NT2/D1 (cell line): ENCODE measurements around the gene TINCR.
"Not testable (repeated sequence)": the region's sequence is repeated elsewhere in the genome, so short reads cannot be mapped to it uniquely, and the experiment has no call there.

ENCODE experiments used
- DNase-seq: peaks from one replicate; pipeline ENCODE4 v3.0.0-alpha.2; 2011; ENCODE audit warnings: low read depth, low spot score
- H3K27me3 ChIP-seq: 2 replicates; pipeline ENCODE4 v1.6.0; 2011; ENCODE audit warnings: mild to moderate bottlenecking; ENCODE audit not compliant: insufficient read length, insufficient read depth
- H3K36me3 ChIP-seq: 2 replicates; pipeline ENCODE4 v1.6.1; 2011; ENCODE audit warnings: mild to moderate bottlenecking, low read length, mixed read lengths; ENCODE audit not compliant: insufficient read depth, insufficient read length
- H3K4me1 ChIP-seq: 2 replicates; pipeline ENCODE4 v1.5.1; 2011; ENCODE audit not compliant: insufficient read depth, insufficient read length
- H3K4me3 ChIP-seq: 2 replicates; pipeline ENCODE4 v1.5.1; 2011; ENCODE audit warnings: low read depth; ENCODE audit not compliant: insufficient read length
- H3K9ac ChIP-seq: 2 replicates; pipeline ENCODE4 v1.6.0; 2011; ENCODE audit warnings: low read depth; ENCODE audit not compliant: insufficient read length
- H3K9me3 ChIP-seq: 2 replicates; pipeline ENCODE4 v1.5.1; 2011; ENCODE audit warnings: mild to moderate bottlenecking, low read length; ENCODE audit not compliant: insufficient read depth
- SUZ12 ChIP-seq: IDR thresholded peaks from 2 replicates; pipeline ENCODE4 v1.6.1; 2011; ENCODE audit not compliant: insufficient read length, insufficient read depth; ENCODE audit errors: extremely low read depth
- YY1 ChIP-seq: IDR thresholded peaks from 2 replicates; pipeline ENCODE4 v1.6.1; 2011; ENCODE audit not compliant: insufficient read length, insufficient read depth
- ZNF274 ChIP-seq: IDR thresholded peaks from 2 replicates; pipeline ENCODE4 v1.6.1; 2011; ENCODE audit warnings: mild to moderate bottlenecking, low read depth, low read length

TINCR gene

GRCh38 chr19:5567360-5567969 lies at the start of gene TINCR:
TINCR (minus strand) TSS chr19:5567953.
- TF ChIP-seq YY1 (no peak), ZNF274 (no peak), SUZ12 (no peak)
- peak within 1 kb of the TSS; percentile 65 for H3K4me3 ChIP-seq
- H3K27me3 ChIP-seq, result peaks cover 5% of the 10 kb centered on the region
- DNase-seq, result no peak
- H3K4me1 ChIP-seq, result peaks cover 8% of the 10 kb centered on the region
- H3K36me3 ChIP-seq, result no peaks in the 10 kb centered on the region
- H3K9me3 ChIP-seq, result peaks cover 7% of the 10 kb centered on the region; the same call in 1 of the 2 replicates
- peak within 1 kb of the TSS; percentile 86 for H3K9ac ChIP-seq

- Histone ChIP-seq H3K9me3 (no peaks in the 10 kb centered on the region), H3K4me3 (no peak overlapping the region), H3K9ac (no peak overlapping the region), H3K4me1 (no peaks in the 10 kb centered on the region), H3K36me3 (peaks cover 92% of the 10 kb centered on the region), H3K27me3 (no peaks in the 10 kb centered on the region)
- TF ChIP-seq YY1 (no peak), ZNF274 (no peak), SUZ12 (no peak)
- no peak for DNase-seq
These were observed 49.3 kb upstream of the TINCR start for GRCh38 chr19:5617080-5617479.

- no peaks in the 10 kb centered on the region for H3K9me3 ChIP-seq
- peaks cover 88% of the 10 kb centered on the region for H3K36me3 ChIP-seq
- no peak overlapping the region for H3K4me3 ChIP-seq
- H3K4me1 ChIP-seq, result no peaks in the 10 kb centered on the region
- no peak for DNase-seq
- H3K27me3 ChIP-seq, result no peaks in the 10 kb centered on the region
- H3K9ac ChIP-seq, result no peak overlapping the region
- TF ChIP-seq SUZ12, result no peak
- no peak for TF ChIP-seq ZNF274
- TF ChIP-seq YY1, result no peak
These were observed 48.1 kb upstream of the TINCR start for GRCh38 chr19:5615756-5616327.

GRCh38 chr19:5612891-5613865 lies 45.4 kb upstream of the TINCR start:
- no peak for TF ChIP-seq YY1
- no peak for TF ChIP-seq ZNF274
- TF ChIP-seq SUZ12, result no peak
- Histone ChIP-seq H3K4me3 (no peak overlapping the region), H3K9me3 (no peaks in the 10 kb centered on the region), H3K9ac (no peak overlapping the region), H3K27me3 (no peaks in the 10 kb centered on the region), H3K4me1 (no peaks in the 10 kb centered on the region), H3K36me3 (peaks cover 89% of the 10 kb centered on the region)
- DNase-seq, result no peak

GRCh38 chr19:5609881-5610448 lies 42.2 kb upstream of the TINCR start:
- no peaks in the 10 kb centered on the region for H3K4me1 ChIP-seq
- DNase-seq, result no peak
- no peak overlapping the region for H3K4me3 ChIP-seq
- H3K27me3 ChIP-seq, result no peaks in the 10 kb centered on the region
- TF ChIP-seq ZNF274 (no peak), YY1 (no peak), SUZ12 (no peak)
- H3K9ac ChIP-seq, result no peak overlapping the region
- peaks cover 83% of the 10 kb centered on the region for H3K36me3 ChIP-seq
- no peaks in the 10 kb centered on the region for H3K9me3 ChIP-seq

- peaks cover 84% of the 10 kb centered on the region for H3K36me3 ChIP-seq
- not testable (repeated sequence) for H3K9me3 ChIP-seq, H3K27me3 ChIP-seq, H3K4me3 ChIP-seq, H3K9ac ChIP-seq, H3K4me1 ChIP-seq, DNase-seq
These were observed 41.0 kb upstream of the TINCR start for GRCh38 chr19:5608766-5609165.

- no peaks in the 10 kb centered on the region for H3K4me1 ChIP-seq
- TF ChIP-seq SUZ12 (no peak), YY1 (no peak), ZNF274 (no peak)
- H3K9ac ChIP-seq, result no peak overlapping the region
- DNase-seq, result no peak
- H3K27me3 ChIP-seq, result no peaks in the 10 kb centered on the region
- H3K36me3 ChIP-seq, result peaks cover 84% of the 10 kb centered on the region
- H3K9me3 ChIP-seq, result no peaks in the 10 kb centered on the region
- no peak overlapping the region for H3K4me3 ChIP-seq
These were observed 40.5 kb upstream of the TINCR start for GRCh38 chr19:5608291-5608690.
